Fibroblast of the aortic adventitia (primary cell): Measurements from ENCODE around the gene METRN. TPM values are rescaled to one million over a fixed set of nuclear protein-coding genes. Genes with fewer than 3 reads are reported as not detected.

ENCODE experiments used
- DNase-seq: peaks from one replicate; pipeline ENCODE4 v3.0.0-alpha.2; 2010; ENCODE audit warnings: low read depth
- H3K4me3 ChIP-seq: 2 replicates; pipeline ENCODE4 v1.5.1; 2011; ENCODE audit warnings: low read depth, mild to moderate bottlenecking, control low read depth, low read length, moderate library complexity
- CTCF ChIP-seq: IDR thresholded peaks from 2 replicates; pipeline ENCODE4 v1.5.1; 2011; ENCODE audit warnings: mild to moderate bottlenecking, low read length, control low read depth, inconsistent platforms; ENCODE audit not compliant: insufficient read depth
- total RNA-seq: library from RNA; depleted of rRNA; stranded (reverse); fragments of >200 nt; gene quantifications from 2 replicates; pipeline ENCODE4 v1.2.3, GENCODE V29; 2012; ENCODE audit warnings: low replicate concordance

The METRN gene
- total RNA-seq, 1 donor = 30.7 TPM

DNA sequence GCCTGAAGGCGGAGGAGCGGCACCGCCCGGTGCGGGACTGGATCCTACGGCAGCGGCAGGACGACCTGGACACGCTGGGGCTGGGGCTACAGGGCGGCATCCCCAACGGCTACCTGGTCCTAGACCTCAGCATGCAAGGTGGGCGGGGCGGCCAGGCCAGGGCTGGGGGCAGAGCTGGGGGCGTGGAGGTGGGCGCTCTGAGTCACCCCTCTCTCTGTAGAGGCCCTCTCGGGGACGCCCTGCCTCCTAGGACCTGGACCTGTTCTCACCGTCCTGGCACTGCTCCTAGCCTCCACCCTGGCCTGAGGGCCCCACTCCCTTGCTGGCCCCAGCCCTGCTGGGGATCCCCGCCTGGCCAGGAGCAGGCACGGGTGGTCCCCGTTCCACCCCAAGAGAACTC is 53.5 kb downstream of the METRN start:
- no peak for TF ChIP-seq CTCF
- no peak overlapping the region for H3K4me3 ChIP-seq
- no peak for DNase-seq

Other genes with a start within 250 kb of the METRN start
- gene CAPN15, start 187.4 kb upstream of the METRN start, total RNA-seq = 31.6 and 43.9 TPM in 2 replicates
- gene PRR35, start 154.7 kb upstream of the METRN start, total RNA-seq = not detected in 2 replicates
- 2.0 and 2.5 TPM in 2 replicates for gene NHLRC4, start 148.1 kb upstream of the METRN start, total RNA-seq
- 20.7 and 29.1 TPM in 2 replicates for gene PIGQ, start 145.2 kb upstream of the METRN start, total RNA-seq
- gene RAB40C, start 125.1 kb upstream of the METRN start, total RNA-seq = 12.0 and 14.6 TPM in 2 replicates
- 0.18 and 0.25 TPM in 2 replicates for gene WFIKKN1, start 84.1 kb upstream of the METRN start, total RNA-seq
- gene METTL26, start 78.8 kb upstream of the METRN start, total RNA-seq = 85.0 and 86.0 TPM in 2 replicates
- 13.3 and 22.4 TPM in 2 replicates for gene MCRIP2, start 73.3 kb upstream of the METRN start, total RNA-seq
- 12.7 and 25.0 TPM in 2 replicates for gene WDR90, start 65.8 kb upstream of the METRN start, total RNA-seq
- 24.4 and 34.5 TPM in 2 replicates for gene RHOT2, start 47.0 kb upstream of the METRN start, total RNA-seq
- gene RHBDL1, start 39.4 kb upstream of the METRN start, total RNA-seq = 1.6 and 3.2 TPM in 2 replicates
- 88.9 and 112 TPM in 2 replicates for gene STUB1, start 34.7 kb upstream of the METRN start, total RNA-seq
- 32.0 and 42.8 TPM in 2 replicates for gene JMJD8, start 30.8 kb upstream of the METRN start, total RNA-seq
- gene WDR24, start 24.7 kb upstream of the METRN start, total RNA-seq = 8.1 and 8.3 TPM in 2 replicates
- gene FBXL16, start 9.3 kb upstream of the METRN start, total RNA-seq = under 0.01 TPM in 1 of 2 replicates, not detected in the other
- 21.8 and 70.1 TPM in 2 replicates for gene ANTKMT, start 6.0 kb downstream of the METRN start, total RNA-seq
- gene CCDC78, start 11.3 kb downstream of the METRN start, total RNA-seq = 1.1 and 1.8 TPM in 2 replicates
- 10.6 and 21.1 TPM in 2 replicates for gene HAGHL, start 12.0 kb downstream of the METRN start, total RNA-seq
- 20.0 and 24.7 TPM in 2 replicates for gene CIAO3, start 25.9 kb downstream of the METRN start, total RNA-seq
- gene MSLN, start 45.6 kb downstream of the METRN start, total RNA-seq = not detected in 2 replicates
- gene RPUSD1, start 73.3 kb downstream of the METRN start, total RNA-seq = 14.5 and 20.3 TPM in 2 replicates
- gene CHTF18, start 73.5 kb downstream of the METRN start, total RNA-seq = 3.6 and 20.0 TPM in 2 replicates
- not detected in 2 replicates for gene GNG13, start 85.6 kb downstream of the METRN start, total RNA-seq